ENCODE measurements around the gene FARS2.
A peak's percentile ranks its signal among the peaks of the same experiment; 100 is the strongest.

- TF ChIP-seq, protein P1, sequence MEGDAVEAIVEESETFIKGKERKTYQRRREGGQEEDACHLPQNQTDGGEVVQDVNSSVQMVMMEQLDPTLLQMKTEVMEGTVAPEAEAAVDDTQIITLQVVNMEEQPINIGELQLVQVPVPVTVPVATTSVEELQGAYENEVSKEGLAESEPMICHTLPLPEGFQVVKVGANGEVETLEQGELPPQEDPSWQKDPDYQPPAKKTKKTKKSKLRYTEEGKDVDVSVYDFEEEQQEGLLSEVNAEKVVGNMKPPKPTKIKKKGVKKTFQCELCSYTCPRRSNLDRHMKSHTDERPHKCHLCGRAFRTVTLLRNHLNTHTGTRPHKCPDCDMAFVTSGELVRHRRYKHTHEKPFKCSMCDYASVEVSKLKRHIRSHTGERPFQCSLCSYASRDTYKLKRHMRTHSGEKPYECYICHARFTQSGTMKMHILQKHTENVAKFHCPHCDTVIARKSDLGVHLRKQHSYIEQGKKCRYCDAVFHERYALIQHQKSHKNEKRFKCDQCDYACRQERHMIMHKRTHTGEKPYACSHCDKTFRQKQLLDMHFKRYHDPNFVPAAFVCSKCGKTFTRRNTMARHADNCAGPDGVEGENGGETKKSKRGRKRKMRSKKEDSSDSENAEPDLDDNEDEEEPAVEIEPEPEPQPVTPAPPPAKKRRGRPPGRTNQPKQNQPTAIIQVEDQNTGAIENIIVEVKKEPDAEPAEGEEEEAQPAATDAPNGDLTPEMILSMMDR (IDR thresholded peaks at IDR 0.05): peak; percentile 40 to 58 (median 45)
- TF ChIP-seq POLR2A (IDR thresholded peaks at IDR 0.05) (no peak), POLR2AphosphoS5 (IDR thresholded peaks at IDR 0.05) (no peak)
These were observed 46.7 kb upstream of the FARS2 start for GRCh38 chr6:5214570-5215052.

Measured in transverse colon (tissue), 4 donors.